Measurements from ENCODE around the gene RNF103. TPM values are rescaled to one million over a fixed set of nuclear protein-coding genes. Genes with fewer than 3 reads are reported as not detected.

RNF103 gene
- total RNA-seq, 2 donors from 2014 or later, result 11.9 to 17.9 TPM

DNA sequence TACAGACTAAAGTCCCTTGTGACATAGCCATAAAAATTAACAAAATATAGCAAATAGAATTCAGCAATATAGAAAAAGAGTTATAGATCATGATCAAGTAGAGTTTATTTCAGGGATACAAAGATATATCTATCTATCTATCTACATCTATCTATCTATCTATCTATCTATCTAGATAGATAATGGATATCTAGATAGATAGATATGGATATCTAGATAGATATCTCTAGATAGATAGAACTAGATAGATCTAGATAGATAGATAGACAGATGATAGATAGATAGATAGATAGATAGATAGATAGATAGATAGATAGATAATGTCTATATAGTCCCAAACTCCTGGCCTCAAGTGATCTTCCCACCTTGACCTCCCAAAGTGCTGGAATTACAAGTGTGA, 43.1 kb downstream of the RNF103 start:
- Histone ChIP-seq H3K27ac (ENCODE audit: low read depth, low read length) (no peak overlapping the region), H3K27me3 (ENCODE audit: control insufficient read depth, insufficient read depth, low read length, poor library complexity, severe bottlenecking) (peaks cover 8% of the 10 kb centered on the region), H3K9me3 (ENCODE audit: control insufficient read depth, low read length) (peaks cover 6% of the 10 kb centered on the region), H3K36me3 (ENCODE audit: control insufficient read depth, insufficient read depth, low read length) (no peaks in the 10 kb centered on the region), H3K4me3 (ENCODE audit: low read length) (no peak overlapping the region), H3K4me1 (ENCODE audit: control insufficient read depth, insufficient read depth, low read length) (no peaks in the 10 kb centered on the region), H3K9ac (ENCODE audit: extremely low read depth, low read length, poor library complexity, severe bottlenecking) (no peak overlapping the region)
- no peak for DNase-seq
- Mint-ChIP-seq H3K4me1 (no peaks in the 10 kb centered on the region), H3K27ac (no peak overlapping the region), H3K27me3 (ENCODE audit: insufficient read depth) (peaks cover 7% of the 10 kb centered on the region), H3K4me3 (no peak overlapping the region), H3K36me3 (ENCODE audit: low read depth) (no peaks in the 10 kb centered on the region), H3K9me3 (no peaks in the 10 kb centered on the region)
- TF ChIP-seq, protein P1, sequence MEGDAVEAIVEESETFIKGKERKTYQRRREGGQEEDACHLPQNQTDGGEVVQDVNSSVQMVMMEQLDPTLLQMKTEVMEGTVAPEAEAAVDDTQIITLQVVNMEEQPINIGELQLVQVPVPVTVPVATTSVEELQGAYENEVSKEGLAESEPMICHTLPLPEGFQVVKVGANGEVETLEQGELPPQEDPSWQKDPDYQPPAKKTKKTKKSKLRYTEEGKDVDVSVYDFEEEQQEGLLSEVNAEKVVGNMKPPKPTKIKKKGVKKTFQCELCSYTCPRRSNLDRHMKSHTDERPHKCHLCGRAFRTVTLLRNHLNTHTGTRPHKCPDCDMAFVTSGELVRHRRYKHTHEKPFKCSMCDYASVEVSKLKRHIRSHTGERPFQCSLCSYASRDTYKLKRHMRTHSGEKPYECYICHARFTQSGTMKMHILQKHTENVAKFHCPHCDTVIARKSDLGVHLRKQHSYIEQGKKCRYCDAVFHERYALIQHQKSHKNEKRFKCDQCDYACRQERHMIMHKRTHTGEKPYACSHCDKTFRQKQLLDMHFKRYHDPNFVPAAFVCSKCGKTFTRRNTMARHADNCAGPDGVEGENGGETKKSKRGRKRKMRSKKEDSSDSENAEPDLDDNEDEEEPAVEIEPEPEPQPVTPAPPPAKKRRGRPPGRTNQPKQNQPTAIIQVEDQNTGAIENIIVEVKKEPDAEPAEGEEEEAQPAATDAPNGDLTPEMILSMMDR (conservative IDR thresholded peaks at IDR 0.05), result no peak

GRCh38 chr2:86577817-86578456, 45.7 kb downstream of the RNF103 start:
- Histone ChIP-seq H3K4me3 (ENCODE audit: low read length) (no peak overlapping the region), H3K4me1 (ENCODE audit: control insufficient read depth, insufficient read depth, low read length) (no peaks in the 10 kb centered on the region), H3K27ac (ENCODE audit: low read depth, low read length) (no peak overlapping the region), H3K9me3 (ENCODE audit: control insufficient read depth, low read length) (peaks cover 6% of the 10 kb centered on the region), H3K27me3 (ENCODE audit: control insufficient read depth, insufficient read depth, low read length, poor library complexity, severe bottlenecking) (no peaks in the 10 kb centered on the region), H3K9ac (ENCODE audit: extremely low read depth, low read length, poor library complexity, severe bottlenecking) (no peak overlapping the region), H3K36me3 (ENCODE audit: control insufficient read depth, insufficient read depth, low read length) (no peaks in the 10 kb centered on the region)
- TF ChIP-seq, protein P1 (conservative IDR thresholded peaks at IDR 0.05), result no peak
- no peak overlapping the region for H3K4me3 Mint-ChIP-seq
- WGBS, 2 experiments (ENCODE audit: insufficient coverage in 1 of 2, insufficient read length in 1 of 2), result 60 to 79% methylated on average over 1 of the region's 2 CpGs
- no peak for DNase-seq
- H3K9me3 Mint-ChIP-seq, result no peaks in the 10 kb centered on the region
- H3K36me3 Mint-ChIP-seq (ENCODE audit: low read depth), result no peaks in the 10 kb centered on the region
- H3K27ac Mint-ChIP-seq, result no peak overlapping the region
- peaks cover 7% of the 10 kb centered on the region for H3K27me3 Mint-ChIP-seq (ENCODE audit: insufficient read depth)
- H3K4me1 Mint-ChIP-seq, result no peaks in the 10 kb centered on the region

DNA sequence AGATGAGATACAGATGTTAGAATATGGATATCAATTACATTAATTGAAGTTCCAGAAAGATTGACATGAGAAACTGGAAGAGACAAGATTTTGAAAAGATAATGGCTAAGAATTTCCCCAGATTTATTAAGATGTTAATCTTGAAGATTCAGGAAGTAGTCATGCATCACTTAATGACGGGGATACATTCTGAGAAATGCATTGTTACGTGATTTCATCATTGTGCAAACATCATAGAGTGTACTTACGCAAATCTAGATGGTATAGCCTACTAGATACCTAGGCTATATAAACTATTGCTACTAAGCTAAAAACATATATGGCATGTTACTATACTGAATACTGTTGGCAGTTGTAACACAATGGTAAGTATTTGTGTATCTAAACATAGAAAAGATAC, 53.6 kb downstream of the RNF103 start:
- no peak overlapping the region for H3K27ac ChIP-seq (ENCODE audit: low read depth, low read length)

More for the DNA sequence above, 53.6 kb downstream of the RNF103 start:
- Histone ChIP-seq H3K4me3 (ENCODE audit: low read length) (no peak overlapping the region), H3K4me1 (ENCODE audit: control insufficient read depth, insufficient read depth, low read length) (no peaks in the 10 kb centered on the region), H3K9me3 (ENCODE audit: control insufficient read depth, low read length) (no peaks in the 10 kb centered on the region), H3K27me3 (ENCODE audit: control insufficient read depth, insufficient read depth, low read length, poor library complexity, severe bottlenecking) (peaks cover 7% of the 10 kb centered on the region), H3K36me3 (ENCODE audit: control insufficient read depth, insufficient read depth, low read length) (no peaks in the 10 kb centered on the region), H3K9ac (ENCODE audit: extremely low read depth, low read length, poor library complexity, severe bottlenecking) (no peak overlapping the region)
- TF ChIP-seq, protein P1 (conservative IDR thresholded peaks at IDR 0.05), result no peak
- H3K27me3 Mint-ChIP-seq (ENCODE audit: insufficient read depth), result peaks cover 25% of the 10 kb centered on the region
- H3K9me3 Mint-ChIP-seq, result peaks cover 2% of the 10 kb centered on the region
- H3K4me1 Mint-ChIP-seq, result no peaks in the 10 kb centered on the region
- H3K4me3 Mint-ChIP-seq, result no peak overlapping the region
- 97 to 100% methylated on average over 3 of the region's 3 CpGs for WGBS, 2 experiments (ENCODE audit: insufficient coverage in 1 of 2, insufficient read length in 1 of 2)
- DNase-seq, result no peak
- no peaks in the 10 kb centered on the region for H3K36me3 Mint-ChIP-seq (ENCODE audit: low read depth)
- no peak overlapping the region for H3K27ac Mint-ChIP-seq

Measured in endodermal cell (in vitro differentiated cells).